PC-3 (cell line): ENCODE data around the gene UBE2QL1. TPM values are rescaled to one million over a fixed set of nuclear protein-coding genes. Genes with fewer than 3 reads are reported as not detected.

Experiments
- ATAC-seq: fragments of 200-7000 bp; cut with Tn5 transposase; 2 replicates; pipeline ENCODE4 v1.9.1; 2020; ENCODE audit warnings: mild to moderate bottlenecking, moderate library complexity
- BruUV-seq: library from RNA; stranded (reverse); fragments of 400-500 nt; replicated peaks from 2 replicates; lab custom pipeline; 2021; lab: Mats Ljungman, UMichigan
- CTCF ChIA-PET: fragments of 300-600 bp; sonication (Branson Sonifier 250); formaldehyde crosslinking; loops from one replicate; lab custom pipeline; 2022; ENCODE audit warnings: antibody characterized with exemption; lab: Charles Lee
- POLR2A ChIA-PET: fragments of 300-600 bp; sonication (Branson Sonifier 250); formaldehyde crosslinking; loops from one replicate; lab custom pipeline; 2022; ENCODE audit warnings: antibody characterized with exemption; ENCODE audit not compliant: unreplicated experiment; lab: Charles Lee
- DNase-seq: peaks from one replicate; pipeline ENCODE4 v3.0.0-alpha.2; 2015
- H2AFZ ChIP-seq: fragments of 300-600 bp; sonication (generic); 2 replicates; pipeline ENCODE4 v1.6.0; 2016; ENCODE audit warnings: antibody characterized with exemption, low read length
- H3F3A ChIP-seq: fragments of 300-600 bp; sonication (generic); one replicate; pipeline ENCODE4 v1.6.0; 2017; ENCODE audit warnings: antibody characterized with exemption, low read length, control low read depth, mild to moderate bottlenecking; ENCODE audit not compliant: unreplicated experiment
- H3K27ac ChIP-seq: fragments of 300-600 bp; sonication (generic); 2 replicates; pipeline ENCODE4 v1.5.1; 2016; ENCODE audit warnings: mild to moderate bottlenecking, low read length
- H3K27me3 ChIP-seq: fragments of 300-600 bp; sonication (generic); 2 replicates; pipeline ENCODE4 v1.6.1; 2016; ENCODE audit warnings: low read length, mixed read lengths
- H3K36me3 ChIP-seq: fragments of 300-600 bp; sonication (generic); 2 replicates; pipeline ENCODE4 v1.6.1; 2016; ENCODE audit warnings: low read depth, mixed run types, low read length, mixed read lengths
- H3K4me1 ChIP-seq: fragments of 300-600 bp; sonication (generic); 2 replicates; pipeline ENCODE4 v1.5.1; 2016; ENCODE audit warnings: low read length; ENCODE audit not compliant: insufficient read depth
- H3K4me2 ChIP-seq: fragments of 300-600 bp; sonication (generic); 2 replicates; pipeline ENCODE4 v1.6.0; 2016; ENCODE audit warnings: low read length
- H3K4me3 ChIP-seq: fragments of 300-600 bp; sonication (generic); 2 replicates; pipeline ENCODE4 v1.5.1; 2016; ENCODE audit warnings: mild to moderate bottlenecking, low read length, mixed read lengths
- H3K79me2 ChIP-seq: fragments of 300-600 bp; sonication (generic); 2 replicates; pipeline ENCODE4 v1.6.1; 2017; ENCODE audit warnings: low read length, mixed read lengths
- H3K9ac ChIP-seq: fragments of 300-600 bp; sonication (generic); 2 replicates; pipeline ENCODE4 v1.6.0; 2016; ENCODE audit warnings: mild to moderate bottlenecking, low read length
- H3K9me2 ChIP-seq: fragments of 300-600 bp; sonication (generic); replicated peaks from 2 replicates; pipeline ENCODE4 v1.6.1; 2016; ENCODE audit warnings: mixed run types, low read length, mixed read lengths
- H3K9me3 ChIP-seq: fragments of 300-600 bp; sonication (generic); 2 replicates; pipeline ENCODE4 v1.6.1; 2016; ENCODE audit warnings: low read length, mixed read lengths
- H4K20me1 ChIP-seq: fragments of 300-600 bp; sonication (generic); 2 replicates; pipeline ENCODE4 v1.6.1; 2016; ENCODE audit warnings: low read length, mixed read lengths
- CTCF ChIP-seq: fragments of 300-600 bp; sonication (generic); conservative IDR thresholded peaks from 2 replicates; pipeline ENCODE4 v1.5.1; 2017; ENCODE audit warnings: antibody characterized with exemption, low read depth, mild to moderate bottlenecking, low read length
- EZH2 ChIP-seq: fragments of 300-600 bp; sonication (generic); IDR thresholded peaks from one replicate; pipeline ENCODE4 v1.6.1; 2017; ENCODE audit warnings: antibody characterized with exemption, mild to moderate bottlenecking, low read length; ENCODE audit not compliant: unreplicated experiment
- EZH2phosphoT487 ChIP-seq: fragments of 300-600 bp; sonication (generic); IDR thresholded peaks from 2 replicates; pipeline ENCODE4 v1.6.1; 2018; ENCODE audit warnings: mild to moderate bottlenecking, antibody characterized with exemption, low read length, borderline replicate concordance
- intact Hi-C: fragments of 100-400 bp; cut with micrococcal nuclease; formaldehyde crosslinking; loops from 2 replicates; pipeline ENCODE4 v1.9.0; 2023
- total RNA-seq: library from RNA; depleted of rRNA; stranded (reverse); fragments of >200 nt; gene quantifications from 2 replicates; pipeline ENCODE4 v1.2.3, GENCODE V29; 2014

UBE2QL1 gene
- total RNA-seq, 1 experiment from 2014 or later: 8.8 TPM

GRCh38 chr5:6418679-6419276, 29.9 kb upstream of the UBE2QL1 start:
- Histone ChIP-seq H4K20me1 (no peaks in the 10 kb centered on the region), H3K4me2 (peak overlapping the region; percentile 36; the same call in 1 of the 2 replicates), H3K9me2 (no peaks in the 10 kb centered on the region), H3K9me3 (no peaks in the 10 kb centered on the region), H3K27ac (peak overlapping the region; percentile 25), H3K27me3 (no peaks in the 10 kb centered on the region), H3F3A (no peaks in the 10 kb centered on the region), H3K9ac (no peak overlapping the region), H3K4me3 (no peak overlapping the region), H3K79me2 (no peaks in the 10 kb centered on the region), H3K36me3 (no peaks in the 10 kb centered on the region), H3K4me1 (peaks cover 30% of the 10 kb centered on the region), H2AFZ (no peak overlapping the region)
- TF ChIP-seq EZH2phosphoT487 (no peak), CTCF (no peak), EZH2 (no peak)
- no peak for DNase-seq
- intact Hi-C loops: loop anchor here (1.0 kb wide), 1 partner anchor 40 kb away; the partner anchor contains the start of gene MED10
- ChIA-PET POLR2A (no interaction called here), CTCF (no interaction called here)
- ATAC-seq: no peak
- TSS peak; percentile 33 for BruUV-seq

- Histone ChIP-seq H3K27me3 (no peaks in the 10 kb centered on the region), H3F3A (no peaks in the 10 kb centered on the region), H3K4me2 (peak overlapping the region; percentile 36), H3K27ac (peak overlapping the region; percentile 55), H3K79me2 (no peaks in the 10 kb centered on the region), H3K36me3 (no peaks in the 10 kb centered on the region), H3K4me1 (peaks cover 36% of the 10 kb centered on the region), H4K20me1 (no peaks in the 10 kb centered on the region), H3K9ac (peak overlapping the region; percentile 12), H3K4me3 (no peak overlapping the region; the same call in 1 of the 2 replicates), H3K9me3 (no peaks in the 10 kb centered on the region), H2AFZ (peak overlapping the region; percentile 8), H3K9me2 (no peaks in the 10 kb centered on the region)
- intact Hi-C loops: loop anchor here (1.0 kb wide), 1 partner anchor 41 kb away; the partner anchor contains the start of gene MED10
- CTCF ChIA-PET: no interaction called here
- POLR2A ChIA-PET: no interaction called here
- peak; percentile 49 for ATAC-seq
- no peak for TF ChIP-seq EZH2
- TF ChIP-seq EZH2phosphoT487: no peak
- TF ChIP-seq CTCF: no peak
- DNase-seq: peak; percentile 97
- BruUV-seq: no TSS peak
Observed at GRCh38 chr5:6419340-6419852, 29.3 kb upstream of the UBE2QL1 start.
